Inflammatory macrophage treated with lipopolysaccharide for 4 hours (primary cell): Measurements from ENCODE around the gene IRS2.
"Not testable (repeated sequence)": the region's sequence is repeated elsewhere in the genome, so short reads cannot be mapped to it uniquely, and the experiment has no call there.

Experiments
- DNase-seq: peaks from one replicate; pipeline ENCODE4 v3.0.0-alpha.2; 2020

IRS2 gene

DNA sequence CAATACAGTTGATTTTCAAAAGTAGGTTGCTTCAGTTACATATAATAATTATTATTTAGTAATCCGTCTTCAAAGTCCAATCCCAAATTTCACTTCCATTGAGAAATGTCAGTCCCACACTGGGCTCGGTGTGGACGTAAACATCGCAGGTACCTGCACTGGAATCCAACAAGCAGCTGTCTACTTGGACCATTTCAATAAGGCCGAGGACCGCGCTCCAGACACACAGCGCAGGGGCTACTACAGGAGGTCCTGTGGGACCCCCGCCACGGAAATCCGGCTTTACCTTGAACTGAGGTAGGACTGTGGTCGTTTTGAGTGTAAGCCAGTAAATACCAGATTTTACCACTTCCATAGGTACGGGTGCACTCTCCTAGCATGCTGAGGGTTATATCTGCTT lies 30.8 kb downstream of the IRS2 start:
- DNase-seq: no peak

DNA sequence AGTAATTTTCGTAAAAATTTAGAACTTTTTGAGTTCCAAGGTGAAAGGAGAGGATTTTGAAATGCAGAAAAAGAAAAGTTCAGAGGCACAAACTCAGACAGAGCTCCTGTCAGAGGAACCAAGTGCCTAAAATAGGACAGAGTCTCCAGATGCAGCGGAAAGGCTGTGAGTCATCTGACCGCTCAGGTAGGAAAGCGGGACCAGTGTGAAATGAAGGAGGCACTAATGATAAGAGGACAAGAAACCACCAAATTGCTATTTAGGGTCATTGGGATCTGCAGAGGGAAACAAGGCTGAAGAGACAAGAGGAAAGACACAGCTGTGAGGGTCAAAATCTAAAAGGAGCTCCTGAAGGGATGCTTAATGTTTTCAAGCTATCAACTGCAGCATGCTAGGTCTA lies 34.9 kb downstream of the IRS2 start:
- DNase-seq: no peak

- DNase-seq: no peak
These were observed 36.1 kb downstream of the IRS2 start for GRCh38 chr13:109750221-109750775.

GRCh38 chr13:109749365-109749764 lies 37.0 kb downstream of the IRS2 start:
- no peak for DNase-seq

DNA sequence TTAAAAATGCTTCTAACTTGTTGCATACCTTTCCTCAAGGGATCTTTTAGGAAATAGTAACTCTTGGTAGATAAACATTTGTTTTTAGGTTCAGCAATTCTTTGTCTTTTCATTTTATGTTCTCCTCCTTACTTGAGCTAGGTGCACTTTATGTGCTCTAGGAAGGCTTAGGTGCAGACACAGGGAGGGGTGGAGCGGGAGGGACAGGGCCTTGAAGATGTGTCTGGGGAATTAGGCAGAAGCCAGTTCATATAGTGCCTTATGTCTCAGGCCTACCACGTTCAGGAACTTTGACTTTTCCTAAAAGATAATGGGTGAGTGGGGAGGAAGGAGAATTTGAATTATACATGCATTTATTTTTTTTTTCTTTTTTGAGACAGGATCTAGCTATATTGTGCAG lies 37.7 kb downstream of the IRS2 start:
- no peak for DNase-seq

DNA sequence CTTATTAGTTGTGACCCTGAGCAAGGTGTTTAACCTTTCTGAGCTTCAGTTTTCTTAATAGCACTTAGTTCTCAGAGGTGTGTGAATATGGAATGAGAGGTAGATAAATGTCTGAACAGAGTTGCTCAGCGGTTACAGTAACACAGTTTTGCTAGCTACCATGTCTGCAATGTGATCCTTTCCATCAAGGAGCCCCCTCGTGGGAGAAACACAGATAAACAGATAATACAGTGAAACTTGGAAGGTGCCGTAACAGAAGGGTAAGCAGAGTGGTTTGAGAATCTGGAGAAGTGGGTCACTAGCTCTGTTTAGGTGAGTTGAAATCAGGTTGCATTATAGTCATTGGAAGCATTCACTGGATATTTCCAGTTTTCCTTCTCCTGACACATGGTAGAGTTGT lies 38.9 kb downstream of the IRS2 start:
- DNase-seq: no peak

GRCh38 chr13:109746364-109746763 lies 40.0 kb downstream of the IRS2 start:
- no peak for DNase-seq

- DNase-seq: no peak
These were observed 40.7 kb downstream of the IRS2 start for GRCh38 chr13:109745702-109746101.

- no peak for DNase-seq
These were observed 41.3 kb downstream of the IRS2 start for GRCh38 chr13:109745060-109745459.

DNA sequence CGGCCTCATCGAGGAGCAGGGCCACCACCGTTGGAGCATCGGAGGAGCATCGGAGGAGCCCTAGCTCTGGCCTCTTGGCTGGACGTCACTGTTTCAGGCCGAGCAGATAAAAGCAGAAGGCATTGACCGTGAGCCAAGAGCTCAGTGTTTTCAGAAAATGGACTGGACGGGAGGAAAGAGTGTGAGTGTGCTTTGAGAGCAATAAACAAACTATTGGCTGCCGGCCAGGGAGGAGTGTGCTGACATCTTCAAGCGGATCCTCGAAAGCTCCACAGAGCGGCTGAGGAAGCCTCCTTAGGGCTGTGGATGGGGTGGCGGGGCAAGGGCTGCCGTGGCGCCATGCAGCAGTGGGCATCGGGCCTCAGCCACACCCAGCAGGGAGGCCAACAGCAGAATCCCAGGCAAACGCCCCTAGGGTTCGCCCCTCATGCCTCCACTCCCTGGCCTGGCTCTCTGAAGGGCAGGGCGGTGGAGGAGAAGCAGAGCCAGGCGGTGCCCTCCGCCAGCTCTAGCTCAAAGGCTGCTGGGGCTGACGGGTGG lies 41.8 kb downstream of the IRS2 start:
- DNase-seq: no peak

- DNase-seq: no peak
These were observed 42.5 kb downstream of the IRS2 start for GRCh38 chr13:109743706-109744453.

- DNase-seq: no peak
These were observed 44.4 kb downstream of the IRS2 start for GRCh38 chr13:109741966-109742365.

GRCh38 chr13:109740721-109741120 lies 45.7 kb downstream of the IRS2 start:
- DNase-seq: no peak

DNA sequence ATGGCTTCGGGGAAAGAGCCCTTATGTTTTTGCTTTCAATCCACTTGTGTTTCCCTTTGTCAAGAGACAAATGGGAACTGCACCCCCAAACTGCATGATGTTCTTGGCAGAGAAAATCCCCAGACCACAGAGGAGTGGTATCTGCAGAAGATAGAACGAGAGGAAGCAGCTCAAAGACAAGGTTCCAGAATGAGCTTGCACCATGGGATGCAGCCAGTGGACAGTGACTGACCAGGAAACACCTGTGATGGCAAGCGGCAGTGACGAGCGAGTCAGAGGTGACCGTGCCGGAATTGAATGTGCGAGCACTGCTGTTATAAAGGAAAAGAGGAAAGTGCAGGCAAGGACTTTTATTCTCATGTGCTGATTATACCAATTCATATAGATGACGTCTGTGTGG lies 46.3 kb downstream of the IRS2 start:
- no peak for DNase-seq

- DNase-seq: peak; percentile 46
These were observed 48.1 kb downstream of the IRS2 start for GRCh38 chr13:109738298-109738746.

- no peak for DNase-seq
These were observed 48.8 kb downstream of the IRS2 start for GRCh38 chr13:109737606-109738005.

GRCh38 chr13:109737046-109737573 lies 49.3 kb downstream of the IRS2 start:
- DNase-seq: no peak

- no peak for DNase-seq
These were observed 50.9 kb downstream of the IRS2 start for GRCh38 chr13:109735436-109735966.

- no peak for DNase-seq
These were observed 52.2 kb downstream of the IRS2 start for GRCh38 chr13:109734002-109734785.

DNA sequence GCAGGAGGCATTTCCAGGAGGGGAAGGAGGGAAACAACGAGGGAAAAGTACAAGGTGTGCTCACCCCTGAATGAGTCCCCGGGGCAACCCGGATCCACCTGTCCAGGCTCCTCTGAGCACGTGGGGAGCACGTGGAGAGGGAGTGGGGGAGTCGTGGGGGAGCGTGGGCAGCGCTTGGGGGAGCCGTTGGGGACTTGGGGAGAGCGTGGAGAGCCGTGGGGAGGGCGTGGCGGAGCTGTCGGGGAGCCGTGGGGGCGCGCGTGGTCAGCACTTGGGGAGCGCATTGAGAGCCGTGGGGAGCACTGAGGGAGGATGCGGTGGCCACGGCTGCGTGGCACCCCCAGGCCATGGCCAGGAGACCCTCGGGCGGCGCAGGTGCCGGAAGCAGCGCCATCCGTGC lies 52.8 kb downstream of the IRS2 start:
- DNase-seq: no peak

GRCh38 chr13:109732470-109733170 lies 53.8 kb downstream of the IRS2 start:
- not testable (repeated sequence) for DNase-seq

DNA sequence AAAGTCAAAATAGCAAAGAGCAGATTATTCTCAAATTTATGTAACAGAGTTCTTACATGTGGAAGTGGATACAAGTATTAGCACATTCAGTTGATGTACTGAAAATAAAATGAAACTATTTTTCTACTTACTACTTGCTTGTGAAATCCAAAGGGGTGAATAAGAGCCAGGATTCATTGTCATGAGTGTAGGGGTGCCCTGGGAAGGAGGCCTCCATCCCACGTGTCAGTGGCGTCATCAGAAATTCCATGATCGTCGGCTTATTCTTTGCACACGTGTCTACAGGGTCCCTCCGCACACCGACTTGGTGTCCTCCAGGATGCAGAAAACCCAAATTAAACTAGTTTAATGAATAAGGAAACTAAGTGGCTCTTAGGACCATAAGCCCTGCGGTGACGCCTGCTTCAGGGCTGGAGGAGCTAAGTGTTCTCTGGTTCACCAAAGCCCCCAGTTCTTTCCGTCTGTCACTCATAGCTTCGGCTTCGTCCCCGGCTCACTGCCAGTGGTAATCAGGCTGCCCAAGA lies 55.5 kb downstream of the IRS2 start:
- peak; percentile 58 for DNase-seq
